Measurements from ENCODE around the gene AP1G1. TPM values are rescaled to one million over a fixed set of nuclear protein-coding genes. Genes with fewer than 3 reads are reported as not detected.
"Not testable (repeated sequence)": the region's sequence is repeated elsewhere in the genome, so short reads cannot be mapped to it uniquely, and the experiment has no call there.

The AP1G1 gene
- polyA plus RNA-seq, 1 donor (not counting 4 experiments of a cell fraction or from before 2014, with no cell fraction given): 62.5 TPM

DNA sequence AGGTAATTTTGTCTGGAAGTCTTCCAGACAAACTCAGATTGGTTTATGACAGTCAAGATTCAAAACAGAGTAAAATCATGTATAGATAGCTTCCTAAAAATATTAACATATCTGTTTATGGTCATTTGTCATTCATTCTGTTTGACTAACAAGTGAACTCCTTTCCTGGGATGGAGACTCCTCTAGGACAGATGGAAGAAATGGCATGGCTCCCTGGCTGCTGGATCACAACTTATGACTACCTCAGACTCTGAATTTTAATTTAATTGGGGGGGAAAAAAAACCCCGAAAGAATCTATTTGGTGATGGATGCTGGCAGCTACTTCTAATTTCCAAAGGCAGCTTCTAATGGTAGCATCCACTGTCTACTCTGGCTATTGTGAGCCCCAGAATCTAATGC lies 118.7 kb downstream of the AP1G1 start:
- H3K27me3 ChIP-seq (ENCODE audit: control insufficient read depth, extremely low read depth, insufficient read depth, low read length): no peaks in the 10 kb centered on the region
- no peaks in the 10 kb centered on the region for H4K20me1 ChIP-seq (ENCODE audit: control insufficient read depth, extremely low read depth, insufficient read depth, low read length)
- H3K9ac ChIP-seq (ENCODE audit: control insufficient read depth, extremely low read depth, insufficient read depth, low read length): no peak overlapping the region
- DNase-seq (ENCODE audit: low read depth, low spot score): no peak
- no peak for FAIRE-seq
- H3K4me1 ChIP-seq (ENCODE audit: control insufficient read depth, extremely low read depth, insufficient read depth, low read length): no peaks in the 10 kb centered on the region
- H2AFZ ChIP-seq (ENCODE audit: control insufficient read depth, low read length): no peak overlapping the region
- H3K4me3 ChIP-seq (ENCODE audit: control insufficient read depth in 2 of 3, extremely low read depth in 1 of 3, insufficient read depth in 2 of 3, low read depth in 1 of 3, low read length in 3 of 3): no peak overlapping the region
- dilution Hi-C loops (cut with MboI; ENCODE audit: extremely low pct_ligation_motif_present, low sequenced_read_pairs): no loop called here
- peaks cover 2% of the 10 kb centered on the region for H3K79me2 ChIP-seq (ENCODE audit: control insufficient read depth, insufficient read depth, low read length)
- no peaks in the 10 kb centered on the region for H3K9me3 ChIP-seq (ENCODE audit: control insufficient read depth, low read depth, low read length)
- TF ChIP-seq, protein P1, sequence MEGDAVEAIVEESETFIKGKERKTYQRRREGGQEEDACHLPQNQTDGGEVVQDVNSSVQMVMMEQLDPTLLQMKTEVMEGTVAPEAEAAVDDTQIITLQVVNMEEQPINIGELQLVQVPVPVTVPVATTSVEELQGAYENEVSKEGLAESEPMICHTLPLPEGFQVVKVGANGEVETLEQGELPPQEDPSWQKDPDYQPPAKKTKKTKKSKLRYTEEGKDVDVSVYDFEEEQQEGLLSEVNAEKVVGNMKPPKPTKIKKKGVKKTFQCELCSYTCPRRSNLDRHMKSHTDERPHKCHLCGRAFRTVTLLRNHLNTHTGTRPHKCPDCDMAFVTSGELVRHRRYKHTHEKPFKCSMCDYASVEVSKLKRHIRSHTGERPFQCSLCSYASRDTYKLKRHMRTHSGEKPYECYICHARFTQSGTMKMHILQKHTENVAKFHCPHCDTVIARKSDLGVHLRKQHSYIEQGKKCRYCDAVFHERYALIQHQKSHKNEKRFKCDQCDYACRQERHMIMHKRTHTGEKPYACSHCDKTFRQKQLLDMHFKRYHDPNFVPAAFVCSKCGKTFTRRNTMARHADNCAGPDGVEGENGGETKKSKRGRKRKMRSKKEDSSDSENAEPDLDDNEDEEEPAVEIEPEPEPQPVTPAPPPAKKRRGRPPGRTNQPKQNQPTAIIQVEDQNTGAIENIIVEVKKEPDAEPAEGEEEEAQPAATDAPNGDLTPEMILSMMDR (optimal IDR thresholded peaks at IDR 0.05 in 1 of 3, IDR thresholded peaks at IDR 0.05 in 1 of 3, conservative IDR thresholded peaks at IDR 0.05 in 1 of 3; ENCODE audit: extremely low read depth in 1 of 3, insufficient read depth in 2 of 3, low read length in 3 of 3): no peak
- no peak for TF ChIP-seq EZH2 (IDR thresholded peaks at IDR 0.05; ENCODE audit: low read length)
- H3K4me2 ChIP-seq (ENCODE audit: control insufficient read depth, extremely low read depth, insufficient read depth, low read depth, low read length): no peak overlapping the region
- H3K27ac ChIP-seq (ENCODE audit: control insufficient read depth, insufficient read depth, low read length): no peak overlapping the region
- peaks cover 4 to 7% of the 10 kb centered on the region in 2 experiments for H3K36me3 ChIP-seq (ENCODE audit: control insufficient read depth in 2 of 2, extremely low read depth in 1 of 2, insufficient read depth in 2 of 2, low read length in 2 of 2)
- no peaks in the 10 kb centered on the region for H3K9me1 ChIP-seq (ENCODE audit: control insufficient read depth, extremely low read depth, insufficient read depth, low read length)

GRCh38 chr16:71687861-71688260 lies 120.8 kb downstream of the AP1G1 start:
- no peak overlapping the region for H3K9ac ChIP-seq (ENCODE audit: control insufficient read depth, extremely low read depth, insufficient read depth, low read length)
- no peak overlapping the region for H3K4me3 ChIP-seq (ENCODE audit: control insufficient read depth in 2 of 3, extremely low read depth in 1 of 3, insufficient read depth in 2 of 3, low read depth in 1 of 3, low read length in 3 of 3)
- H2AFZ ChIP-seq (ENCODE audit: control insufficient read depth, low read length): no peak overlapping the region
- TF ChIP-seq EZH2 (IDR thresholded peaks at IDR 0.05; ENCODE audit: low read length): no peak
- TF ChIP-seq, protein P1 (optimal IDR thresholded peaks at IDR 0.05 in 1 of 3, IDR thresholded peaks at IDR 0.05 in 1 of 3, conservative IDR thresholded peaks at IDR 0.05 in 1 of 3; ENCODE audit: extremely low read depth in 1 of 3, insufficient read depth in 2 of 3, low read length in 3 of 3): no peak
- no peaks in the 10 kb centered on the region for H3K4me1 ChIP-seq (ENCODE audit: control insufficient read depth, extremely low read depth, insufficient read depth, low read length)
- peaks cover 4 to 7% of the 10 kb centered on the region in 2 experiments for H3K36me3 ChIP-seq (ENCODE audit: control insufficient read depth in 2 of 2, extremely low read depth in 1 of 2, insufficient read depth in 2 of 2, low read length in 2 of 2)
- H3K4me2 ChIP-seq (ENCODE audit: control insufficient read depth, extremely low read depth, insufficient read depth, low read depth, low read length): no peak overlapping the region
- H3K27me3 ChIP-seq (ENCODE audit: control insufficient read depth, extremely low read depth, insufficient read depth, low read length): no peaks in the 10 kb centered on the region
- no peaks in the 10 kb centered on the region for H3K9me3 ChIP-seq (ENCODE audit: control insufficient read depth, low read depth, low read length)
- dilution Hi-C loops (cut with MboI; ENCODE audit: extremely low pct_ligation_motif_present, low sequenced_read_pairs): no loop called here
- DNase-seq (ENCODE audit: low read depth, low spot score) (no peak), FAIRE-seq (no peak)
- H4K20me1 ChIP-seq (ENCODE audit: control insufficient read depth, extremely low read depth, insufficient read depth, low read length): no peaks in the 10 kb centered on the region
- H3K27ac ChIP-seq (ENCODE audit: control insufficient read depth, insufficient read depth, low read length): no peak overlapping the region
- no peaks in the 10 kb centered on the region for H3K9me1 ChIP-seq (ENCODE audit: control insufficient read depth, extremely low read depth, insufficient read depth, low read length)
- H3K79me2 ChIP-seq (ENCODE audit: control insufficient read depth, insufficient read depth, low read length): no peaks in the 10 kb centered on the region

DNA sequence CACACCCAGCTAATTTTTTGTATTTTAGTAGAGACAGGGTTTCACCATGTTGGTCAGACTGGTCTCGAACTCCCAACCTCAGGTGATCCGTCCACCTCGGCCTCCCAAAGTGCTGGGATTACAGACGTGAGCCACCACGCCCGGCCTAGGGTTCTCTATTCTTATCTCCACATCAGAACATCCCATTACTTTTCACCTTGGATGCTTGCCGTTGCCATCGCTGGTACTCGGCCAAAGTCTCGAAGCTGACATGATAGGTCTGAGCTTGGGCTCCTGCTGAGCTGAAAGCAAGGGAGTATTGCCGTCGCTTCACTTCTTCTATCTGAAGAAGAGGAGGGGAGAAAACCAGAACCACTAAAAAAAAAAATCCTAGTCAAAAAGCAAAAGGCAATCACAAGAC lies 124.4 kb downstream of the AP1G1 start:
- H3K79me2 ChIP-seq (ENCODE audit: control insufficient read depth, insufficient read depth, low read length); dilution Hi-C loops (cut with MboI; ENCODE audit: extremely low pct_ligation_motif_present, low sequenced_read_pairs); FAIRE-seq; H2AFZ ChIP-seq (ENCODE audit: control insufficient read depth, low read length); H3K4me2 ChIP-seq (ENCODE audit: control insufficient read depth, extremely low read depth, insufficient read depth, low read depth, low read length); H3K4me1 ChIP-seq (ENCODE audit: control insufficient read depth, extremely low read depth, insufficient read depth, low read length); H3K4me3 ChIP-seq (ENCODE audit: control insufficient read depth in 2 of 3, extremely low read depth in 1 of 3, insufficient read depth in 2 of 3, low read depth in 1 of 3, low read length in 3 of 3); H3K27ac ChIP-seq (ENCODE audit: control insufficient read depth, insufficient read depth, low read length); H3K27me3 ChIP-seq (ENCODE audit: control insufficient read depth, extremely low read depth, insufficient read depth, low read length); H3K9me3 ChIP-seq (ENCODE audit: control insufficient read depth, low read depth, low read length); H3K9ac ChIP-seq (ENCODE audit: control insufficient read depth, extremely low read depth, insufficient read depth, low read length); H3K36me3 ChIP-seq (ENCODE audit: control insufficient read depth in 2 of 2, extremely low read depth in 1 of 2, insufficient read depth in 2 of 2, low read length in 2 of 2); H3K9me1 ChIP-seq (ENCODE audit: control insufficient read depth, extremely low read depth, insufficient read depth, low read length); DNase-seq (ENCODE audit: low read depth, low spot score); H4K20me1 ChIP-seq (ENCODE audit: control insufficient read depth, extremely low read depth, insufficient read depth, low read length): not testable (repeated sequence)

All from keratinocyte (primary cell).